Cardiac muscle cell (in vitro differentiated cells and primary cell): Measurements from ENCODE around the gene FIGN. TPM values are rescaled to one million over a fixed set of nuclear protein-coding genes. Genes with fewer than 3 reads are reported as not detected.

Experiments
- DNase-seq, 2 donors: peaks; one replicate each; pipeline versions ENCODE4 v3.0.0 to v3.0.0-alpha.2; 2010 to 2017; ENCODE audit warnings: low read depth in 1 of 2, low spot score in 1 of 2
- H3K27ac ChIP-seq: fragments of 200-600 bp; sonication (generic); 2 replicates; pipeline ENCODE4 v1.5.1; 2016
- H3K27me3 ChIP-seq: fragments of 200-600 bp; sonication (generic); 2 replicates; pipeline ENCODE4 v1.6.0; 2016; ENCODE audit warnings: control low read depth
- H3K36me3 ChIP-seq: fragments of 200-600 bp; sonication (generic); 2 replicates; pipeline ENCODE4 v1.5.1; 2016; ENCODE audit warnings: control low read depth
- H3K4me1 ChIP-seq: fragments of 200-600 bp; sonication (generic); 2 replicates; pipeline ENCODE4 v1.8.1; 2017; ENCODE audit warnings: low read depth, mild to moderate bottlenecking, mixed run types
- H3K4me3 ChIP-seq: fragments of 200-600 bp; sonication (generic); 2 replicates; pipeline ENCODE4 v1.5.1; 2016; ENCODE audit warnings: mild to moderate bottlenecking
- H3K9me3 ChIP-seq: fragments of 200-600 bp; sonication (generic); 2 replicates; pipeline ENCODE4 v1.5.1; 2017; ENCODE audit warnings: low read depth, mild to moderate bottlenecking, control low read depth
- polyA plus RNA-seq: library from polyadenylated mRNA; unstranded; fragments of >200 nt; fragmentation: Nextera tagmentation; extraction: Ambion mirVana; gene quantifications from 2 replicates; pipeline ENCODE4 v1.2.1, GENCODE V29; 2016
- total RNA-seq: library from RNA; depleted of rRNA; stranded (reverse); fragments of >200 nt; gene quantifications from 2 replicates; pipeline ENCODE4 v1.2.3, GENCODE V29; 2016
- TF ChIP-seq, protein P1 (sequence below): IDR thresholded peaks from 2 replicates; pipeline ENCODE4 v1.5.1; 2012; ENCODE audit warnings: low read depth, mild to moderate bottlenecking, low read length

The FIGN gene
- total and polyA plus RNA-seq, 2 experiments from 2014 or later: 12.6 to 51.0 TPM

DNA sequence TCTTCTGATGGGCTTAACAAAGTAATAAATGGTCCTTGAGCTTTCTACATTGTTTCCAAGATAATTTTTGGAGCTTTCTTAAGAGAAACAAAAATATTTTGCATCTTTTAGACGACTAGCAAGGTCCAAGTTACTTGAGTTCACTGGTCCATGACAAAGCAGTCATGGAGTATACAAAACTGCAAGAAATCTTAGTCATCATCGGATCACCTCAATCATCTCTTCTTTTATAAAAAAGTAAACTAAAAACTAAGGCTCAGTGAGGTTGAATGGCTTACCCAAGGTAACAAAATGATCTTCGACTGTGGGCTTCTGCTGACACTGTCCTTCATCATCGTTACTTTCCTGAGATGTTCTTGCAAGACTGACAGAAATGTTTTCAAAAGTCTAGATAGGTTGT, 11.9 kb downstream of the FIGN start:
- no peak overlapping the region for H3K4me3 ChIP-seq
- no peak overlapping the region for H3K27ac ChIP-seq
- no peaks in the 10 kb centered on the region for H3K9me3 ChIP-seq
- peaks cover 31% of the 10 kb centered on the region for H3K4me1 ChIP-seq
- TF ChIP-seq, protein P1, sequence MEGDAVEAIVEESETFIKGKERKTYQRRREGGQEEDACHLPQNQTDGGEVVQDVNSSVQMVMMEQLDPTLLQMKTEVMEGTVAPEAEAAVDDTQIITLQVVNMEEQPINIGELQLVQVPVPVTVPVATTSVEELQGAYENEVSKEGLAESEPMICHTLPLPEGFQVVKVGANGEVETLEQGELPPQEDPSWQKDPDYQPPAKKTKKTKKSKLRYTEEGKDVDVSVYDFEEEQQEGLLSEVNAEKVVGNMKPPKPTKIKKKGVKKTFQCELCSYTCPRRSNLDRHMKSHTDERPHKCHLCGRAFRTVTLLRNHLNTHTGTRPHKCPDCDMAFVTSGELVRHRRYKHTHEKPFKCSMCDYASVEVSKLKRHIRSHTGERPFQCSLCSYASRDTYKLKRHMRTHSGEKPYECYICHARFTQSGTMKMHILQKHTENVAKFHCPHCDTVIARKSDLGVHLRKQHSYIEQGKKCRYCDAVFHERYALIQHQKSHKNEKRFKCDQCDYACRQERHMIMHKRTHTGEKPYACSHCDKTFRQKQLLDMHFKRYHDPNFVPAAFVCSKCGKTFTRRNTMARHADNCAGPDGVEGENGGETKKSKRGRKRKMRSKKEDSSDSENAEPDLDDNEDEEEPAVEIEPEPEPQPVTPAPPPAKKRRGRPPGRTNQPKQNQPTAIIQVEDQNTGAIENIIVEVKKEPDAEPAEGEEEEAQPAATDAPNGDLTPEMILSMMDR: no peak
- DNase-seq: no peak
- no peaks in the 10 kb centered on the region for H3K36me3 ChIP-seq
- no peaks in the 10 kb centered on the region for H3K27me3 ChIP-seq

DNA sequence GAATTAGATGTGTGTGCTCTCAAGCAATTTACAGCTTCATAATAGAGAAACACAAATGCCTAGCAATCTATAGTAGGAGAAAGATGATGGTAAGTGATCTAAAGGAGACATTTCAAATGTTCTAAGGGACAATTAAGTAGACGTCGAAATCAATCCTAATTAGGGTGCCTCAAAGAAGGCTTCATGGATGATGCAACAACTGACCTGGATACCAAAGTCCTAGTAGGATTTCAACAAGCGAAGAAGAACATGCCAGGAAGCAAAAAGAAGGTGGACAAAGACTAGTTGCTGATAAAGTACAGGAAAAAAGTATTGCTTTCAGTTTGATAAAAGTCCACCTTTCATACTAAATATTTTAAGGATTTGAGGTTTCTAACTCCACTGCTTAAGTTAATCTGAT, 12.5 kb downstream of the FIGN start:
- no peak overlapping the region for H3K27ac ChIP-seq
- TF ChIP-seq, protein P1: no peak
- no peaks in the 10 kb centered on the region for H3K36me3 ChIP-seq
- H3K27me3 ChIP-seq: no peaks in the 10 kb centered on the region
- no peak for DNase-seq
- H3K9me3 ChIP-seq: no peaks in the 10 kb centered on the region
- H3K4me1 ChIP-seq: peaks cover 36% of the 10 kb centered on the region
- H3K4me3 ChIP-seq: no peak overlapping the region

DNA sequence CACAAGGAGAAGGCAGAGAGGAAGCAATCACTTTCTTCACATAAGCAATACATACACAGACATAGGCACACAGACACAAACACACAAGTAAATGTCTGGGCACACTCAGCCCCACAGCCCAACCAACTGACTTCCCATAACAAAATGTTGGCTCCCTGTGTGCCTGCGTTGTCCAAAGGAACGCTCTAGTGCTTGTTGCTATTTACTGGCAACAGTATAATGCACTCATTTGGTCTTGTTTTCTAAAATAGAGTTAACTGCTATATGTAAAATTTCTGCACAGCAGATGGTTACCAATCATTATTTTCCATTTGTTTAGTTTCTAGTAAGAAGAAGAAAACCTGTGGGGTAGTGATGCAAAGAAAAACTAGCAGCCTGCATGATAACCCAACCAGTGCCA, 16.5 kb downstream of the FIGN start:
- Histone ChIP-seq H3K4me1 (peaks cover 62% of the 10 kb centered on the region), H3K36me3 (no peaks in the 10 kb centered on the region), H3K9me3 (no peaks in the 10 kb centered on the region), H3K27me3 (no peaks in the 10 kb centered on the region), H3K4me3 (no peak overlapping the region), H3K27ac (peak overlapping the region; percentile 64)
- no peak for DNase-seq
- TF ChIP-seq, protein P1: no peak

DNA sequence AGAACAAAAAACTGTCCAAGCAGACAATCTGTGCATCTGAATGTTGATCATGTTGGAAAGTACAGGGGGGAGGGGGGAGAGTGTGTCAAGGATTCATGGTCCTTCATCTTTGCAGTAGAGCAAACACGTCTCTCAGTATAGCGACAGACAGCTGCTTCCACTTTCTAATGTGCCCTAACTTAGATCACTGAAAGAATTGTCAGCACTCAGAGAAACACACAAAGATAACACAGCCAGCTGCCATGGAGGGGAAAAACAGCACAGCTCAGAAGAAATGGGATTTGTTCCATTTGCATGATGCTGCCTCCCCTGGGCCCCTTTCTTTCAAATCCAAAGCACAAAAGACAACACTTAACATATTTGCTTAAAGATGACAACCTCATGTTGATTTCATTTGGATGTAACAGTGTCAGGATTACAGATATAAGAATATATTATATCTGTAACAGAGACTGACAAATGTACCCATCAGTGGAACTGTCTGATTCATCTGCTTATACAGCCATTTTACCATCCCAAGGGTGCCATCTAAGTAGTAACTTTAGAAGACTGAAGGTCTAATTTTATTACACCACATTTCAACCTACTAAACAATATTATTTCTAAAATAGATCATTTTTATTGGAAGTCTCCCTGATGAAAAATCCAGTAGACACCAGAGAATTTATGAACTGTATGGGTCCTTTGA, 17.7 kb downstream of the FIGN start:
- Histone ChIP-seq H3K27me3 (no peaks in the 10 kb centered on the region), H3K9me3 (no peaks in the 10 kb centered on the region), H3K4me1 (peaks cover 74% of the 10 kb centered on the region), H3K36me3 (no peaks in the 10 kb centered on the region), H3K4me3 (no peak overlapping the region), H3K27ac (peak overlapping the region; percentile 64)
- peak in 1 of 2 donors; percentile 77 for DNase-seq
- TF ChIP-seq, protein P1: no peak

DNA sequence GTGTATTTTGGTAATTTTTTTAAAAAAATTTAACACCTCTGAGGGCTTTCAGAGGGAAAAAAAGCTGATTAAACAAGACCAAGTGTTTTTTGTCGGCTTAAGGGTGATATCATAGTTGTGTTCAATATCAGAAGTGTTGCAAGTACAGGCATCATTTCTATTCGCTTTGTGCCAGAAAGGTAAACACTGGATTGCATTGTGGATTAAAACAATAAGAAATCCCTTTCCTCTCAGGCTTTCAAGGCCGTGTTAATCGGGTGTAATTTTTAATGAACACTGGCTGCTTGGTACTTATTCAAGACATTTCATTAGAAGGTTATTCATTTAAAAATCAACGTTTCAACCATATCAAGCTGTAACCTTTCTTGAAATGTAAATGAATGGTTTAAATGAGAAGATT, 18.3 kb downstream of the FIGN start:
- no peaks in the 10 kb centered on the region for H3K9me3 ChIP-seq
- no peaks in the 10 kb centered on the region for H3K27me3 ChIP-seq
- H3K4me3 ChIP-seq: no peak overlapping the region
- no peaks in the 10 kb centered on the region for H3K36me3 ChIP-seq
- no peak for DNase-seq
- peak overlapping the region; percentile 64 for H3K27ac ChIP-seq
- peaks cover 80% of the 10 kb centered on the region for H3K4me1 ChIP-seq
- TF ChIP-seq, protein P1: no peak
